ENCODE results near the gene CEACAM16.

CEACAM16 gene

DNA sequence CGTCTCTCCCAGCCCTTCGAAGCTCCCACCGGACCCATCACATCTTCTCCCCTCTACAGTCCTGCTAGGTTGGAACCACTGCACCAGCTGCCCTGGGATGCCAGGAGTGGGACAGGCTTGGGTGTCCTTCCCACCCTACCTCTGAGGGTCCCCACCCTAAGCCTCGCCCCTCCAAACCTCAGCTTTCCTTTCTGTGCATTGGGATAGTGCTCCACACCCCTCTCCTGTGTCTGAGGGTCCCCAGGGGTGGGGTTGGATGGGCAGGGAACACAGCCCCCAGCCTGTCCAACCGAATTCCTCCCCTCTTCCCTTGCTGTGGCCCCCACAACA is 47.6 kb downstream of the CEACAM16 start:
- DNase-seq (ENCODE audit: low read depth): no peak

DNA sequence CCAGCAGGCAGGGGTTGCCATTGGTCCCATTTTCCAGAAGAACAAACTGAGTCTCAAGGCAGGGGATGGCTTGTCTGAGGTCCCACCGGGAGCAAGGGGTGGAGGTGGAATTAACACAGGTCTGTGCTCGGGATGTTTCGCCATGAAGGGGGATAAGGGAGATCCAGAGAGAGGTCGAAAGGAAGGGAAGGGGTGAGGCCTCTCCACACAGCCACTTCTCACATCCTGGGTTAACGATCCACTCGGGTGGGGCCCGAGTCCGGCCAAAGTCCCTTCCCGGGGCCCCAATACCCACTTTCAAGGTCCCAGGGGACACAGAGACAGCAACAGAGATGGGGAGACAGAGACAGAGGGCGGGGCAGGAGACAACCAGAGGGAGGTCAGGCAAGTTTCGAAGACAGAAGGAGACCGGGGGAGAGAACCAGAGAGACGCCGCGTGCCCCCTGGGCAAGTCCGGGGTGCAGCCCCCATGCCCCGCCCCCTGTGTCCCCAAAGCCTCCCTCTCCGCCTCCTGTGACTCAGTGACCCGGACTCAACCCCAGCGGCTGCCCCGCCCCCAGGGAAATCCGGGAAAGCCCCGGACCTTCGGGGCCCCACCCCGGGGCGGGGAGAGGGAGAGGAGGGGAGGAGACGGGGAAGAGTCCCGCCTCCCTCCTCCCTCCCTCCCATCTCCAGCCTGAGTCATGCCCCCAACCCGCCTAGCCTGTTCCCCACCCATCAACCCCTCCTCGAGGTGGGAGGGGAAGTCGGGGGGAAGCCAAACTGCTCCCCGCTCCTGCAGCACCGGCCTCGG is 48.2 kb downstream of the CEACAM16 start:
- peak; percentile 92 for DNase-seq (ENCODE audit: low read depth)

DNA sequence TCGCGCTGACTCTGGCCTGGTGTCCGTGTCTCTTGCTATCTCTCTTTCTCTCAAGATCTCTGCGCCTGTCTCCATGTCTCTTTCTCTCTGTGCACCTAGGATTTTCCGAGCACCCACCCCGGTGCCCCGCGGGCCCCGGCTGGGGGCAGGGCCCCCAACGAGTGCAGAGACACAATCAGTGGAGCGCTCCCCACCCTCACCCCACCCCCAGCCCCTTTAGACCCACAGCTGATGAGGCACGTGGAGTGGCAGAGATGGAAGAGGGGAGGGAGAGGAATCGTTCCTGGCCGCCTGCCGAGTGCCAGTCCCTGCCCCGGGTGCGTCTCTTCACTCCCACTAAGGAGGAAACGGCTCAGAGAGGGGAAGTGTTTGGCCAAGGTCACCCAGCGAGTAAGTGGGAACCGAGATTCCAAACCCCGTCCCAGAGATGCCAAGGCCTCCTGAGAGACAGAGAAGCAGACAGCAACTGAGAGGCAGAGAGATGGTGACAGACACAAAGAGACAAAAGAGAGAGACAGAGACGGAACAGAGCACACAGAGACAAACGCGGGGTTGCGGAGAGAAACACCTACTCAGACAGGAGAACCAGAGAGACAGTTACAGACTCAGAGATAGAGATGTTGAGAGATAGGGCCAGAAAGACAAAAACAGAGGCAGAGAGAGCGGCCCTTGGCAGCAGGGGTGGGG is 48.9 kb downstream of the CEACAM16 start:
- DNase-seq (ENCODE audit: low read depth): no peak

DNA sequence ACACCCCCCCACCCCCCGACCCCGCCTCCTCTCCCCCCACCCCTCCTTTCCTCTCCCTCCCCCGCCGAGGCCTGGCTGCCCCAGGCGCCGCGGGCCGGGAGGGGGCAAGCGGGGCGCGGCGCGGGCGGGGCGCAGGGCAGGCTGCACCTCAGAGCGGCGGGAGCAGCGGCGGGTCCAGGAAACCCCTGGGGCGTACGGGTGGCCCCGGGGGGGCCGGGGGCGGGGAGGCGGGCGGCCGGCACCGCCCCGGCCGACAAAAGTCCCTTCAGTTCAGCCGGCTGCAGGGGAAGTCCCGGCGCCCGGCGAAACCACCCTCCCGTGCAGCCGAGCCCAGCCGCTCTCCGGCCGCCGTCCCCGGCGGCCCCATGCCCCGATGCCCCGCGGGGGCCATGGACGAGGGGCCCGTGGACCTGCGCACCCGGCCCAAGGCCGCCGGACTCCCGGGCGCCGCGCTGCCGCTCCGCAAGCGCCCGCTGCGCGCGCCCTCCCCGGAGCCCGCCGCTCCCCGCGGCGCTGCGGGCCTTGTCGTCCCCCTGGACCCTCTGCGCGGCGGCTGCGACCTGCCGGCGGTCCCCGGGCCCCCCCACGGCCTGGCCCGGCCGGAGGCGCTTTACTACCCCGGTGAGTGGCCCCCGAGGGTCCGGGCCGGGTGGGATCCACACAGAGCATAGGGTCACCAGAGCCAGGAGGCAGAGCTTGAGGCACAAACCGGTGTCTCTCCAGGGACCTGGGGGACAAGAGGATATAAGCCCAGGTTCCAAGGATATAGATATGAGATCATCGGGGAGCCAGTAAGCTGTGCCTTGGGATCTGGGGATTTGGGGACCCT is 49.7 kb downstream of the CEACAM16 start, which contains the start of gene BCL3:
TSS of gene BCL3 (plus strand) at position 283 of the 829 bp plus-strand sequence. CDS start at position 366, 83 bp downstream.
- DNase-seq (ENCODE audit: low read depth): peak; percentile 67

DNA sequence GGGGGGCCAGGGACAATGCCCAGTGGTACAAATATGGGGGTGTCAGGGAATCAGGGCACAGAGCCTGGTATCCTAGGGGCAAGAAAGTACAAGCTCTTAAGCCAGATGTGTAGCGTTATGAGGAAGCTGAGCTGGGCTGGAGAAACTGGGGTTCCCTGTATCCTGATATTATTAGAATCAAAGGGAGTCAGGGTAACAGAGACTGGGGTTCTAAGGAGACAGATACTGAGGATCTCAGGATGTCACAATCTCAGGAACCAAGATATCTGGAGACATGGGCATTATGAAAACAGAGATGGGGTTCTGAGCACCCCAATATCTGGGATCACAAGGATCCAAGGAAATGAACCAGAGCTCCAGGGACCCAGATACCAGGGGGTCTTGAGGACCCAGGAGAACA is 50.3 kb downstream of the CEACAM16 start:
- DNase-seq (ENCODE audit: low read depth): no peak

DNA sequence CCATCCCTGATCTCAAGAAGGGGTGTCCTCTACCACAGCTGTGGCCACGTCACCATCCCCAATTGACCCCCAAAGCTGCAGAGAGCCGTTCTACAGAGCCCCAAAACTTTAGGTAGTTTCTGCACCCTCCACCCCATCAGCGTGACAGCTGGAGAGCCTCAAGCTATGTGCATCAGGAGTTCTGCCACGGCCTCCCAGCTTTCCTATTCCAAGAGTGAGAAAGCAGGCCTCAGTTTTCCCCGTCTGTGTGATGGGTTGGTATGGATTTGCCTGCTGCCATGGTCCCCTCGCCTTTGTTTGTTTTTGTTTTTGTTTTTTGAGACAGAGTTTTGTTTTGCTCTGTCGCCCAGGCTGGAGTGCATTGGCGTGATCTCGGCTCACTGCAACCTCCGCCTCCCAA is 51.0 kb downstream of the CEACAM16 start:
- no peak for DNase-seq (ENCODE audit: low read depth)

DNA sequence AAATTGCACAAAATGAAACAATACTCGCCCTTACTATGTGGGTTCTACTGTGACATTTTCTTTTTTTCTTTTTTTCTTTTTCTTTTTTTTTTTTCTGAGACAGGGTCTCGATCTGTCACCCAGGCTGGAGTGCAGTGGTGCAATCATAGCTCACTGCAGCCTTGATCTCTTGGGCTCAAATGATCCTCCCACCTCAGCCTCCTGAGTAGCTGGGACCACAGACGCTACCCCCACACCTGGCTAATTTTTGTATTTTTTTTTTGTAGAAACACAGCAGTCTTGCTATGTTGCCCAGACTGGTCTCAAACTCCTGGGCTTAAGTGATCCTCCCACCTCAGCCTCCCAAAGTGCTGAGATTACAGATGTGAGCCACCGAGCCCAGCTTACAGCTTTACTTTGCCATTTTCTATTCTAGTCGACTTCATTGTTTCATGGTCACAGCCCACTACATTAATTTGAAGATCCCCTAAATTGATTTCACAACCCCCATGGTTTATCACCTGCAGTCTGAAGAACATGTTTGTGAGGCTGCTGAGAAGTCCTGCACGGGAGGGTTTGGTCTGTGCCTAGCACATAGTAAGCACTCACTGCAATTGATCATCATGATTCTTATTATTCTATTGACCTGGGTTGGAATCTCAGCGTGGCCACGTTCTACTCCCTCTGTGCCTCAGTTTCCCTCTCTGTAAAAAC is 53.3 kb downstream of the CEACAM16 start:
- DNase-seq (ENCODE audit: low read depth): no peak

DNA sequence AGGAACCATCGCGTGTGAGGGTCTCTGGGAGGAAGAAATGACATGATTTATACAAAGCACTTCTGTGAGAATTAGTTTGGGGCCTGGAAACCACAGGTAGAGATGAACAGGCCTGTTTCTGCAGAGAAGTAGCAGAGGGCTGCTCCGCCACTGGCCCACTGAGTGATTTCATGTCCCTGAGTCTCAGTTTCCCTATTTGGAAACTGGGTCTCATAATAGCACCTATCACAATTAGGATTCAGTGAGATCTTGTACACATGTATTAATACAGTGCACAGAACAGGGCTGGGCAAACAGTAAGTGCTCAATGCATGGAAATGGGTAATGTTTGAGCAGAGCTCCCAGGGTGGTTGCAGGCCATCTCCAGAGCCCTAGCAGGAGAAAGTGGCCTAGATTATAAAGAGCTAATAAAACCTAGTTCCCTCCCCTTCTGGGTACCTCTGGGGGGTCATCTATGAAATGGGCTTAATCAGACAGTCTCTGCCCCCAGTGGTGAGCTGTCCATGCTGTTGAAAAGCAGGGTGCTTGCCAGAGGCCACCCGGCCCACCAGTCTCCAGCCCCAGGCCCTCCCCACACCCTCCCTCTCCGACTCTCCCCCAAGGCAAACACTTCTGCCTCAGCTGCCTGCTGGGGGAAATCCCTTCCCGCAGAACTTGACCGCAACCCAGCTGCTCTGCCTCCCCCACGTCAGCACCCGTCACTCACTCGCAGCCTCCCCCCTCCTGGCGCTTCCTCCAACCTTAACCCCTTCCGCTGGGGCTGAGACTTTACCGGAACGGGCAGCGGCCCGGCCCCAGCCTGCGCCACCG is 54.1 kb downstream of the CEACAM16 start:
- peak; percentile 92 for DNase-seq (ENCODE audit: low read depth)

DNA sequence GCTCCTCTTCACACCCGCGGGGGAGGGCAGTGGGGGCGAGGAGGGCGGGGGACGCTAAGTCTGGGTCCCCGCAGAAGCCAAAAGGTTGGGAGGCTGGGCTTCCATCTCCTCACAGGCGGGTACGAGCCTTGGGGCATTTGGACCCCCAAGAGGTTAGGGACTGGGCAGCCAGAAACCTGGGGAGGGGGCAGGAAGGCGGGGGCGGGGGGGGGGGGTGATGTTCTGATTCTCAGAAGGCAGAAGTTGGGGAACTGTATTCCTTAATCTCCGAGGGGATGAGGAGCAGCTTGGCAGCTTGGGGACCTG is 54.6 kb downstream of the CEACAM16 start:
- DNase-seq (ENCODE audit: low read depth): no peak

DNA sequence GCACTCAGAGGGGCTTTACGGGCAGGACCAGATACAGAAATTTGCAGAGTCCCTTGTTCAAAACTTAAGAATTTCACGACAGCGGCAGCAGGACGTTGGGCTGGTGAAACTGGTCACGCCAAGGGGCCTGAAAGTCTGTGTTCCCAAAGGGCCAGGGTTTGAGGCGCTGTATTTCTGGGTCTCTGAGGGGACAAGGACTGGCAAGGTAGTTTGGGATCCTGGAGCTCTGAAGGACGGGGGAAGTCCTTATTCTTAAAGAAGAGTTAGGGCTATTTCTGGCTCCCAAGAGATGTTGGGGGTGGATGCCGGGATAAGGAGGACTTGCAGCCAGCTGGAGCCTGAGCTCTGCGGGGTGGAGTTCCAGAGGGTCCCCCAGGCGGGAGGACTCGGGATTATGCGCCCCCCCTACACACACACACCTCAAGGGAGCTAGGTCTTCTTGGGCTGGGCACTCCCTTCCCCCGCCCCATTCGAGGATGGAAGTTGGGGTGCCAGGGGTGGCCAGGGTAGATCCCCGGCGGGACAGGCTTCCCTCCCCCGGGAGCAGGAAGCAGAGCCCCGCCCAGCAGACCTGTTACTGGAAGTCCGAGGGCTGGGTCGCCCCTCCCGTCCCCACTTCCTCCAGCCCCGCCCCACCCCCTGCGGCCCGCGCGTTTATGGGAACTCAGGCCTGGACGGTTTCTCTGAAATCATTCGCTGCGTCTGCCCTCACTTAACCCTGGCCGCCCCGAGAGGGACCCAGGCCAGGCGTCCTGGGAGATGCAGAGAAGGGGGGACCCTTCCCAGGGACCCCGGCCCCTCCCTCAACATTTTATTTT is 55.2 kb downstream of the CEACAM16 start:
- peak; percentile 59 for DNase-seq (ENCODE audit: low read depth)

DNA sequence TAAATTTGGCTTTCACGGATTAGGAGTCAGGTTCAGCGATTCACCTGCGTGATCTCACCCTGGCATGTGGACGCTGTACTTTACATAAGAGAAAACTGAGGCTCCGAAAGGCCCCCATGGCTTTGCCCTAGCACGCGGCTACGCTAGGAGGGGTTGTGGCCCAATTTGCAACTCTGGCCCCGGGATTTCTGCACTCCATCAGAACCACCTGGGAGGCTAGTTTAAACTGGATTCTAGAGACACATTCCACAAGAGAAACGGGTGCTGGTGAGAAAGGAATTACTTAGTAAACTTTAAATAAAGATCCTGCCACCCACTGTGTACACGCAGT is 55.8 kb downstream of the CEACAM16 start:
- no peak for DNase-seq (ENCODE audit: low read depth)

DNA sequence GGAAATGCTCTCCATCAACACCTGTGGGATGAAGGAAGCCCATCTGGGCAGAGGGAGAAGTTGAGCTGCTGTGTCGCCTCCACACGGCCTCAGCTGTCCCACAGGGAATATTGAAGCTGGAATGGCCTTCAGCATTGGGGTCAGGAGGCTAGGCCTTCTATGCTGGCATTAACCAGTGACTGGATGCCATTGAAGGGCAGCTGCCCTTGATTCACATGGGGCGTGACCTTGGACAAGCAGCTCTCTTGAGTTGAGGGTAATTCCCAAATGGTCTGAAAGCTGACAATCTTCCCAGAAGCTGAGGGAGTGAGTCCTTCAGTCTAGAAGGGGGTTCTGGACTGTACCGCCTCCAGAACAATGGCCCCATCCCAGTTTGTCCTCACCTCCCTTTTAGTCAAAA is 56.3 kb downstream of the CEACAM16 start:
- no peak for DNase-seq (ENCODE audit: low read depth)

DNA sequence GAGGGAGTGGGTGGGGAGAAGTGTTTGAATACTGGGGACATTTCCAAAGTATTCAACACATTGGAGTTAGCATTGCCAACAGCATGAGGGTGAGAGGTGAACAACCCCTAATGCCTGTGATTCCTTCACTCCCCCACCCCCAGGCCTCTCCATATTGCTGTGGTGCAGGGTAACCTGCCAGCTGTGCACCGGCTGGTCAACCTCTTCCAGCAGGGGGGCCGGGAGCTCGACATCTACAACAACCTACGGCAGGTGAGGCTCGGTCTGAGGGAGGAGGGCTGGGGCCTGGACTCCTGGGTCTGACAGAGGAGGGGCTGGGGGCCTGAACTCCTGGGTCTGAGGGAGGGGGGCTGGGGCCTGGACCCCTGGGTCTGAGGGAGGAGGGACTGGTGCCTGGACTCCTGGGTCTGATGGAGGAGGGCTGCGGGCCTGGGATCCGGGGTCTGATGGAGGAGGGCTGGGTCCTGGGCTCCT is 57.2 kb downstream of the CEACAM16 start:
- DNase-seq (ENCODE audit: low read depth): no peak

DNA sequence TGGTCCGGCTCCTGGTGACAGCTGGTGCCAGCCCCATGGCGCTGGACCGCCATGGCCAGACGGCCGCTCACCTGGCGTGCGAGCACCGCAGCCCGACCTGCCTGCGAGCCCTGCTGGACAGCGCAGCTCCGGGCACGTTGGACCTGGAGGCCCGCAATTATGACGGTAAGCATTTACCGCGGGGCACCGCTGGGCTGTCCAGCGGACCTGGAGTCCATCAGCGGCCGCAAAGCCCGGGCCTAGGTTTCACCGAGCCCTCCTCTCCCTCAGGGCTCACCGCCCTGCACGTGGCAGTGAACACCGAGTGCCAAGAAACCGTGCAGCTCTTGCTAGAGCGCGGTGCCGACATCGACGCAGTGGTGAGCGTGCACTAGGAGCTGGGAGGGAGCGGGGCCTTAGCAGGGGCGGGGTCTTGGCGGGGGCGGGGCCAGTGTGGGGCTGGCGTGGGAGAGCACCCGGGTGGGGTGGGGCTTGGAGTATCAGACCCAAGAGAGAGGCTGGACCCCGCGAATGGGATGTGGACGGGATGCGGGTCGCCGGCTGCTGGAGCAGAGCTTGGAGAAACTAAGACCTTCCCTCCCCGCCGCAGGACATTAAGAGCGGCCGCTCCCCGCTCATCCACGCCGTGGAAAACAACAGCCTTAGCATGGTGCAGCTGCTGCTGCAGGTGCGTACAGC is 58.2 kb downstream of the CEACAM16 start:
- no peak for DNase-seq (ENCODE audit: low read depth)

DNA sequence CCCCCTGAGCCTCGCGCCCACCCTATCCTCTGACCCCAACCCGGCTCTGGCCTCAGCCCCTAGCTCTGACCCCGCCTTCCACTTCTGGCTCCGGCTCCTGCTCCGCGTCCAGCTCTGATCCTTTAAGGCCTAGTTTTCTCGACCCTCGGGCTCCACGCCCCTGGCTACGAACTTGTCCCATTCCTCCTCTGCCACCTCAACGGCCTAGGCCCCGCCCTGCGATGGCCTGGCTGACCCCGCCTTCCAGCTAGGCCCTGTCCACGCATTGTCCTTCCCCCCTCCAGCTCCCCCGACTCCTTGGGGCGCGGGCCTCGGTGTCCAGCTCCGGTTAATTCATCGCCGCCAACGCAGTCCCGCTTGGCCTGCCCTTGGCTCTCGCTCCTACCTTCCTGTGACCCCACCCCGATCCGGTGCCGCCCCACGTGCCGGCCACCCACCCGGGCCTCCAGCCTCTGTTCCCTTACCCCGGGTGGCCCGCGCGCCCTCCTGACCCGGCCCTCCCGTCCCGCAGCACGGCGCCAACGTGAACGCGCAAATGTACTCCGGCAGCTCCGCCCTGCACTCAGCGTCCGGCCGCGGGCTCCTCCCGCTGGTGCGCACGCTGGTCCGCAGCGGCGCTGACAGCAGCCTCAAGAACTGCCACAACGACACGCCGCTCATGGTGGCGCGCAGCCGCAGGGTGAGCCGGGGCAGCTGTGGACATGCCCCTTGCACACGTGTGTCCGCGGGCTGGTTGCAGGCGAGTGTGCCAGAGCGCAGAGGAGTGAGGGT is 59.0 kb downstream of the CEACAM16 start:
- DNase-seq (ENCODE audit: low read depth): no peak

DNA sequence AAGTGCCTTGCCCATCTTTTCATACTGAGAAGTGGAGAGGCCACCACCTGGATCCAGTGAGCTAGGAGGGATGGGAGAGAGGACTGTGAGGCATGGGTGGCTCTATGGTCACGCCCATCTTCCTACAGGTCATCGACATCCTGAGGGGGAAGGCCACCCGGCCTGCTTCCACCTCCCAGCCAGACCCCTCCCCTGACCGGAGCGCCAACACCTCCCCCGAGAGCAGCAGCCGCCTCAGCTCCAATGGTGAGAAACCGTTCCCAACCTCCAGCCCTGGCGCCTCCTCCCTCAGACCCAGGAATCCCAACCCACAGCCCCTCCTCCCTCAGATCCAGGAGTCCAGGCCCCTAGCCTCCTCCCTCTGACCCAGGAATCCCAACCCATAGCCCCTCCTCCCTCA is 59.6 kb downstream of the CEACAM16 start:
- DNase-seq (ENCODE audit: low read depth): no peak

DNA sequence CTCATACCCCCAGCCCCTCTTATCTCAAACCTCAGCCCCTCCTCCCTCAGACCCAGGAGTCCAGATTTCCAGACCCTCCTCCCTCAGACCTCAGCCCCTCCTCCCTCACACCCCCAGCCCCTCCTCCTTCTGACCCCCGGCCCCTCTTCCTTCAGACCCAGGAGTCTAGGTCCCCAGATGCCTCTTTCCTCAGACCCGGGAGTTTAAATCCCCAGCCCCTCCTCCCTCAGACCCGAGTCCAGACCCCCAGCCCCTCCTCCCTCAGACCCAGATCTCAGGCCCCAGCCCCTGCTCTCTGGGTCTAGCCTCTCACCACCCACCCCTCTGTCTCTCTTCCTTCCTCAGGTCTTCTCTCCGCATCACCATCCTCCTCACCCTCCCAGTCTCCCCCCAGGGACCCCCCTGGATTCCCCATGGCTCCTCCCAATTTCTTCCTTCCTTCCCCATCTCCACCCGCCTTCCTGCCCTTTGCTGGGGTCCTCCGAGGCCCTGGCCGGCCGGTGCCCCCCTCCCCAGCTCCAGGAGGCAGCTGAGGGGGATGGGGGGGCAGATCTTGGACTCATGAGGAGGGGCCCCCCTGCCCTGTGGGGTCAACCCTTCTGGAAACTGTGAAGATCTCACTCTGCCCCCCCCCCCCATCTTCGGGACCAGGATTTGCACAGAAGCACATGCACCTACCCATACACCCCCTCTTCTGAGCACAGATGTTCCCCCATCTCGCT is 60.3 kb downstream of the CEACAM16 start:
- no peak for DNase-seq (ENCODE audit: low read depth)
